Measurements from ENCODE around the gene PUS1.

GRCh38 chr12:131904346-131904745, 24.7 kb upstream of the PUS1 start:
- TF ChIP-seq CTCF (IDR thresholded peaks at IDR 0.05; ENCODE audit: poor library complexity) (no peak), EZH2 (IDR thresholded peaks at IDR 0.05; ENCODE audit: borderline replicate concordance) (no peak)

Measured in hepatocyte (in vitro differentiated cells).